GM12878 (cell line): ENCODE results near the gene BBS9.

Experiments used
- CTCF ChIP-seq, 3 experiments: IDR thresholded peaks in 2 of 3; conservative IDR thresholded peaks in 1 of 3; 2 replicates each; pipeline ENCODE4 v1.5.1; 2011; ENCODE audit warnings: low read depth in 3 of 3, low read length in 3 of 3, mild to moderate bottlenecking in 3 of 3, control low read depth in 2 of 3, moderate library complexity in 2 of 3, inconsistent platforms in 1 of 3, mixed read lengths in 1 of 3; ENCODE audit not compliant: control insufficient read depth in 2 of 3, insufficient read depth in 1 of 3; ENCODE audit errors: extremely low read depth in 1 of 3
- JUNB ChIP-seq: IDR thresholded peaks from 2 replicates; pipeline ENCODE4 v1.6.1; 2016; ENCODE audit warnings: antibody characterized with exemption, mild to moderate bottlenecking
- USF2 ChIP-seq: IDR thresholded peaks from 2 replicates; pipeline ENCODE4 v1.6.1; 2011; ENCODE audit warnings: low read depth, low read length, improper control_type of control experiment, borderline replicate concordance
- ZBTB33 ChIP-seq: fragments of 450-650 bp; IDR thresholded peaks from 2 replicates; pipeline ENCODE4 v1.6.1; 2017; ENCODE audit warnings: mild to moderate bottlenecking

- TF ChIP-seq CTCF (IDR thresholded peaks at IDR 0.05 in 2 of 3, conservative IDR thresholded peaks at IDR 0.05 in 1 of 3; ENCODE audit: control insufficient read depth in 2 of 3, extremely low read depth in 1 of 3, insufficient read depth in 1 of 3, low read depth in 3 of 3, low read length in 3 of 3) (no peak), ZBTB33 (no peak), USF2 (no peak; the same call in 1 of the 2 replicates), JUNB (no peak)
Measured at GRCh38 chr7:33143996-33144718, 14.8 kb downstream of the BBS9 start.
